Hepatocyte (in vitro differentiated cells): ENCODE results near the gene WDR89.

ENCODE experiments used
- CTCF ChIP-seq: fragments of 200-600 bp; sonication (generic); IDR thresholded peaks from 2 replicates; pipeline ENCODE4 v1.5.1; 2016; ENCODE audit warnings: antibody characterized with exemption, mild to moderate bottlenecking; ENCODE audit not compliant: poor library complexity
- EZH2 ChIP-seq: fragments of 200-600 bp; sonication (generic); IDR thresholded peaks from 2 replicates; pipeline ENCODE4 v1.6.1; 2016; ENCODE audit warnings: antibody characterized with exemption, mild to moderate bottlenecking, borderline replicate concordance
- EZH2phosphoT487 ChIP-seq: fragments of 200-600 bp; sonication (generic); IDR thresholded peaks from one replicate; pipeline ENCODE4 v1.6.1; 2018; ENCODE audit warnings: antibody characterized with exemption, mild to moderate bottlenecking, low read depth, moderate library complexity; ENCODE audit not compliant: unreplicated experiment, severe bottlenecking

DNA sequence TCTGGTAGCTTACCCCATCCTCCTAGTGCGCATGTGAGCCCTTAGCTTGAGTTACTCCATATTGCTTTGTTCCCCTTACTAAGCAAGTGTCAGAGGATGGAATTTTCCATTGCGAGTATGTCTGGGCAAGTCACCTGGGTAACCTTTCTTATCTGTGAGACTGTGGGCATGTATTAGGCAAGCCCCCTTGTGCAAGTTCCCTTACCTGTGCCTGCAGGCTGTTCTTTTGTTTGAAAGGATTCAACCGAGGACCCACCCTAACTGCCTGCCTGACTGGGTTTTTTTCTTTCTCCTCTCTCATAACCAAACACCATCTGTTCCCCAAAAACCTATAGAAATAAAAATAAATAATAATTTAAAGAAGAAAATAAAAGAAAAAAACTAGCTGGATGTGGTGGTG, 76.2 kb downstream of the WDR89 start:
- no peak for TF ChIP-seq CTCF
- TF ChIP-seq EZH2: no peak
- TF ChIP-seq EZH2phosphoT487: no peak
